Progenitor cell of endocrine pancreas (in vitro differentiated cells): ENCODE measurements around the gene TNFSF12. TPM values are rescaled to one million over a fixed set of nuclear protein-coding genes. Genes with fewer than 3 reads are reported as not detected.

Experiments used
- DNase-seq: peaks from one replicate; pipeline ENCODE4 v3.0.0; 2021; ENCODE audit warnings: low spot score; ENCODE audit not compliant: unreplicated experiment
- H3K27ac Mint-ChIP-seq: 2 replicates; pipeline ENCODE4 v1.8.0; 2021; ENCODE audit warnings: mild to moderate bottlenecking, moderate library complexity, mixed read lengths
- H3K27me3 Mint-ChIP-seq: 2 replicates; pipeline ENCODE4 v1.8.0; 2021; ENCODE audit warnings: mixed read lengths
- H3K36me3 Mint-ChIP-seq: 2 replicates; pipeline ENCODE4 v1.8.0; 2022; ENCODE audit warnings: mixed read lengths; ENCODE audit not compliant: insufficient read depth
- H3K4me1 Mint-ChIP-seq: 2 replicates; pipeline ENCODE4 v1.8.0; 2021; ENCODE audit warnings: low read depth, mixed read lengths
- H3K4me3 Mint-ChIP-seq: 2 replicates; pipeline ENCODE4 v1.8.0; 2021; ENCODE audit warnings: low read depth, mild to moderate bottlenecking, moderate library complexity, mixed read lengths
- H3K9me3 Mint-ChIP-seq: 2 replicates; pipeline ENCODE4 v1.8.0; 2021; ENCODE audit warnings: low read depth, mixed read lengths
- total RNA-seq: library from RNA; stranded (reverse); gene quantifications from 2 replicates; pipeline ENCODE4 v1.2.1, GENCODE V29; 2021
- TF ChIP-seq, protein P1 (sequence below): fragments of 200-600 bp; sonication (generic); IDR thresholded peaks from one replicate; pipeline ENCODE4 v1.5.0; 2021; ENCODE audit warnings: antibody characterized with exemption, mild to moderate bottlenecking; ENCODE audit not compliant: unreplicated experiment

Gene TNFSF12
- total RNA-seq, 1 donor from 2014 or later = 9.4 TPM

DNA sequence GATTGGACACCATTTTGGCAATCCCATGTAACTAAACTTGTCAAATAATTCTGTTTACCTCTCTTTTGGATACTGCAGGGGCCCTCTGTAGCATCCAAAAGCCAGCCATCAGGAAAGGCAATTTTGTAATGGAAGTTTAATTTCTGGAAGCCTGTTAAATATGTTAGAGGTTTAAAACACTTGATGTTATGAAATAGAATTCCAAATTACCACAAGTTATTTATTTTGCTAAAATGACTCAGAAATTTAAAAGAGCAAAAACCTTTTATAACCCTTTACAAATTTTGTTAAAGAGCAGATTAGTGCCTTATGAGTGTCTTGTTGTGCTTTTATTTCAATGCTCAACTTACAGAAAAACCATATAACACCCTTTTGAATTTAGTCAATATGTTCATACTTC, 20.0 kb upstream of the TNFSF12 start:
- no peak overlapping the region for H3K27ac Mint-ChIP-seq
- no peak overlapping the region for H3K4me3 Mint-ChIP-seq

DNA sequence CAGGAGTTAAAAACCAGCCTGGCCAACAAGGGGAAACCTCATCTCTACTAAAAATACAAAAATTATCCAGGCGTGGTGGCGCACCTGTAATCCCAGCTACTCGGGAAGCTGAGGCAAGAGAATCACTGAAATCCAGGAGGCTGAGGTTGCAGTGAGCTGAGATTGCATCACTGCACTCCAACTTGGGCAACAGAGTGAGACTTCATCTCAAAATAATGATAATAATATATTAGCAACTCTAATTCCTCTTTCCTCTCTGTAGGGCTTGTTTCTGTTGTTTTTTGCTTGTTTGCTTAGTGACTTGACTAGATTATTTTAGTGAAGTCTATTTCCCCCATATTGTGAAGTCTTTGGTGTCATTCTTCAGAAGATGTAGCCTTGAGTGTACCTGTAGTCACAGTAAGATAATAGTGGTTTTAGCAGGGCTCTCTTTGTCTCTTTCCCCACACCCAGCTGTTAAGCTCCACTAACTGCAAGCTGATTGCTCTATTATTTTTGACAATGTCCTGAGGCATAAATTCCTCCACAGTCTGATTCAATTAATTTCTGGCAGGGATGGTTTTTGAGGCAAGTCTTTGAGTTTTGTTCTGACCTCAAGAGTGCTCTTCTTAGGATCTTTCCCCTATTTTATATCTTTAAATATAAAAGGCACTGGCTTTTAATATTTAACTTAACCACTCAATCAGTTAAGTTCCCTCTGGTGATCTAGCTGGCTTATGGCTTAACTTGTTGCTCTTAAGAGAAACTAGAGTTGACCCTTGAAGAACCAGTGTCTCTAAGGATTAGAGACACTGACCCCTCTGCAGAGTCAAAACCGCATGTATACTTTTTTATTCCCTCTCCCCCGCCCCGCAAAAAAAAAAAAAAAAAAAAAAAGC, 18.6 kb upstream of the TNFSF12 start:
- peaks cover 11% of the 10 kb centered on the region for H3K36me3 Mint-ChIP-seq
- no peak for DNase-seq
- TF ChIP-seq, protein P1, sequence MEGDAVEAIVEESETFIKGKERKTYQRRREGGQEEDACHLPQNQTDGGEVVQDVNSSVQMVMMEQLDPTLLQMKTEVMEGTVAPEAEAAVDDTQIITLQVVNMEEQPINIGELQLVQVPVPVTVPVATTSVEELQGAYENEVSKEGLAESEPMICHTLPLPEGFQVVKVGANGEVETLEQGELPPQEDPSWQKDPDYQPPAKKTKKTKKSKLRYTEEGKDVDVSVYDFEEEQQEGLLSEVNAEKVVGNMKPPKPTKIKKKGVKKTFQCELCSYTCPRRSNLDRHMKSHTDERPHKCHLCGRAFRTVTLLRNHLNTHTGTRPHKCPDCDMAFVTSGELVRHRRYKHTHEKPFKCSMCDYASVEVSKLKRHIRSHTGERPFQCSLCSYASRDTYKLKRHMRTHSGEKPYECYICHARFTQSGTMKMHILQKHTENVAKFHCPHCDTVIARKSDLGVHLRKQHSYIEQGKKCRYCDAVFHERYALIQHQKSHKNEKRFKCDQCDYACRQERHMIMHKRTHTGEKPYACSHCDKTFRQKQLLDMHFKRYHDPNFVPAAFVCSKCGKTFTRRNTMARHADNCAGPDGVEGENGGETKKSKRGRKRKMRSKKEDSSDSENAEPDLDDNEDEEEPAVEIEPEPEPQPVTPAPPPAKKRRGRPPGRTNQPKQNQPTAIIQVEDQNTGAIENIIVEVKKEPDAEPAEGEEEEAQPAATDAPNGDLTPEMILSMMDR = no peak
- peaks cover 8% of the 10 kb centered on the region for H3K4me1 Mint-ChIP-seq
- H3K27me3 Mint-ChIP-seq = no peaks in the 10 kb centered on the region
- H3K4me3 Mint-ChIP-seq = no peak overlapping the region
- H3K27ac Mint-ChIP-seq = peak overlapping the region; percentile 59
- peaks cover 24% of the 10 kb centered on the region for H3K9me3 Mint-ChIP-seq

More for the DNA sequence above, 20.0 kb upstream of the TNFSF12 start:
- H3K36me3 Mint-ChIP-seq = peaks cover 11% of the 10 kb centered on the region
- peaks cover 18% of the 10 kb centered on the region for H3K9me3 Mint-ChIP-seq
- H3K27me3 Mint-ChIP-seq = no peaks in the 10 kb centered on the region
- H3K4me1 Mint-ChIP-seq = peaks cover 8% of the 10 kb centered on the region
- no peak for DNase-seq
- TF ChIP-seq, protein P1 = no peak

DNA sequence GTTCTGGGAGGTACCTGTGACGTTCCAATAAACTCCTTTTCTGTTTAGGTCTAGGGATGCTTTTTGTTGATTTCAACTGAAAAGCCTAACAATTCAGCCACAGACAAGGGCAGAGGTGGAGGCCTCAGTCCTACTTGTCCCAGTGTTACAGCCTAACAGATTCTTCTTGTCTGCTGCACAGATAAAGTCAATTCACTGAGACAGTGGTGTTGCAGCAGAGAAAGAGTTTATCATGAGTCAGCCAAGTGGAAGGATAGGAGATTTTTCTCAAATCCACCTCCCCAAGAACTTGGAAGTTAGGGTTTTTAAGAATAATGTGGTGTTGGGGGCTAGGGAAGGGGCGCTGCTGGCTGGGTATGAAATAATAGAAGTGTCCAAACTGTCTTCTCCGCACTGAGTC, 10.8 kb upstream of the TNFSF12 start:
- TF ChIP-seq, protein P1 = no peak
- no peak for DNase-seq
- Mint-ChIP-seq H3K4me3 (no peak overlapping the region), H3K36me3 (peaks cover 4% of the 10 kb centered on the region), H3K4me1 (peaks cover 5% of the 10 kb centered on the region), H3K27me3 (no peaks in the 10 kb centered on the region), H3K9me3 (peaks cover 16% of the 10 kb centered on the region), H3K27ac (no peak overlapping the region)

DNA sequence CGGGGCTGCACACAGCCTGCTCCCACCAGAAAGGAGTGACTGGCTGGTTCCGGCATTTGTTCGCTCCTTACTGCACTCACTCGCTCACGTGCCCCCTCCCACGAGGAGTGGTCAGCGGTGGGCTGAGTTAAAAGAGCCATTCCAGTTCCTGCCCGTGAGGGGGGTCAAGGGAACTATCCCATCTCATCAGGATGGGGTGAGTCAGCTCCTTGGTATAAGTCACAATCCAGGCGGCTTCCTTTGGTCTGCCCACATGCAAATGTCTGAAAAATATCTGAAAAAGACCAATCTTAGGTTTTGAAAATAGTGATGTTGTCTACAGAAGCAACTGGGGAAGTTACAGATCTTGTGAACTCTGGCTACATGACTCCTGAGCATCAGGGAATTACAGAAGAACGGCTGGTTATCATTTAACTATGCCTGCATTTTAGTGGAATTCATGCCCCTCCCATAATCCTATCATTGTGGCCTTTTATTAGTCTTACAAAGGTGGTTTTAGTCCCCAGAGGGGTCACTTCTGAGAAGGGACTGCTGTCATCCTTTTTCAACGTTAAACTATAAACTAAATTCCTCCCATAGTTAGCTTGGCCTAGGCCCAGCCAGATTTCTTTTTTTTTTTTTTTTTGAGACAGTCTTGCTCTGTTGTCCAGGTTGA, 9.8 kb upstream of the TNFSF12 start:
- TF ChIP-seq, protein P1 = no peak
- DNase-seq = no peak
- H3K27ac Mint-ChIP-seq = no peak overlapping the region
- no peak overlapping the region for H3K4me3 Mint-ChIP-seq
- H3K27me3 Mint-ChIP-seq = peaks cover 3% of the 10 kb centered on the region
- H3K9me3 Mint-ChIP-seq = peaks cover 15% of the 10 kb centered on the region
- peaks cover 4% of the 10 kb centered on the region for H3K36me3 Mint-ChIP-seq
- peaks cover 4% of the 10 kb centered on the region for H3K4me1 Mint-ChIP-seq

DNA sequence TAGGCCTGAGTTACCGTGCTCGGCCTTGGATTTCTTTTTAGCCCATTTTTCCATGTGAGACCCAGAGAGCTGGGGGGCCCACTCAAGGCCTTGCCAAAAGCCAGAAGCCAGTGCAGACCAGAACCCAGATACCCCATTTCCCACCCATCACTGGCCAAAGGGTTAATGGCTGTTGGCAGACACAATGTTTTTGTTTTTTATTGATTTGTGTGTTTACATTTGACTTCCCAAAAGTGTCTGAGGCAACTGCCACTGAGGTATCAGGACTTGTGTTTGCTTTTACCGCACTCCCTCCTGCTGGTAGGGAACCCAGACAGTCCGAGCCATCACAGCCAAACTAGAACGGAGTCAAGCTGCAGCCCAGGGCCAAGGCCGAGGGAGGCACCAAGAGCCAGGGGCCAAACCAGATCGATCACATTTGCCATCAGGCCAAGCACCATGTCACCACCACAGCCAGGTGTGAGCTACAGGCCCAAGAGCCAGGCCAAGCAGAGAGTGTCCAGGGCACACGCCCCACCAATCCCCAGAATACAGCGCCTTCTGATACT, 7.7 kb upstream of the TNFSF12 start:
- peaks cover 4% of the 10 kb centered on the region for H3K36me3 Mint-ChIP-seq
- peaks cover 10% of the 10 kb centered on the region for H3K9me3 Mint-ChIP-seq
- H3K4me1 Mint-ChIP-seq = peaks cover 4% of the 10 kb centered on the region
- DNase-seq = no peak
- H3K4me3 Mint-ChIP-seq = no peak overlapping the region
- TF ChIP-seq, protein P1 = no peak
- H3K27me3 Mint-ChIP-seq = peaks cover 3% of the 10 kb centered on the region
- no peak overlapping the region for H3K27ac Mint-ChIP-seq
